ENCODE results near the gene FRAT1. TPM values are rescaled to one million over a fixed set of nuclear protein-coding genes. Genes with fewer than 3 reads are reported as not detected.

Gene FRAT1
- total RNA-seq, 1 donor from 2014 or later, result 3.3 TPM

DNA sequence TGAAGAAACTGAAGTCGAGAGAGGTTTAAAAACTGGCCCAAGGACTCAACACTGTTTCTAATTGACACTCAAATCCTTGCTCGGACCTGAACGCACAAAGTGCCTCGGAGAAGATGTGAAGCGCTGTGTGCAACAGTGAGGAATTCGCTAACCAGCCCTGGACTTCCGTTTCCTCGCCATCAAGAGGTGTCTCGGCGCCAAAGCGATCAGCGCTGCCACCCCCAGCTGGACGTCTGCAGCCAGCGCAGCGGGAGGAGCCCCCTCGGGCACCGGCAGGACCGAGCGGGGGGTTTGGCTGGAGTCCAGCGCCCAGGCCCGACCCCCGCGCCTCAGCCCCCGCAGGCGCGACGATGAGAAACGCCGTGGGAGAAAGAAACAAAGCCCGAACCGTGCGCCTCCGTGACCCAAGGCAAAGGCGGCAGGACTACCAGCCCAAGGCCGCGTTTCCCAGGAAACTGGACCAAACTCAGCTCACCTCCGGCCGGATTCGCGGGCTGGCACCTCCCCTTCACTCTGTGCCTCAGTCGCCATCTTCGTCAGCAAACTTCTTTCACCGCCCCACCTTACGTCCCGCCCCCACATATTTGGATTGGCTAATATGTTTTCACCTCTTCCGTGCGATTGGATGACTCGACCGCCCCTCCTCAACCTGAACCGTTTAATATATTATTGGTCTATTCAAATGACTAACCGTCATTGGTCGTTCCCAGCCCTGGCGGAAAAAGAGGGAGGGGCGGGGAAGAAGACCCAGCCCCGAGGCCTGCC lies 26.8 kb upstream of the FRAT1 start, which contains the start of gene ARHGAP19:
Gene ARHGAP19 (minus strand): TSS at position 541 of the 765 bp plus-strand sequence. CDS start 10 bp downstream, at position 531.
- DNase-seq (ENCODE audit: low spot score), result peak; percentile 92
- Mint-ChIP-seq H3K9me3 (no peaks in the 10 kb centered on the region), H3K4me1 (ENCODE audit: low read depth) (peaks cover 22% of the 10 kb centered on the region), H3K36me3 (ENCODE audit: low read depth) (peaks cover 5% of the 10 kb centered on the region), H3K27me3 (ENCODE audit: insufficient read depth) (peaks cover 3% of the 10 kb centered on the region), H3K27ac (peak within 1 kb of the TSS; percentile 92), H3K4me3 (peak within 1 kb of the TSS; percentile 91)
- intact Hi-C loops (cut with micrococcal nuclease), result loop anchor here (1.0 to 10.0 kb wide), 9 partner anchors 13 to 703 kb away; partner anchors contain the start of genes EXOSC1, FRAT2, LCOR and MMS19

DNA sequence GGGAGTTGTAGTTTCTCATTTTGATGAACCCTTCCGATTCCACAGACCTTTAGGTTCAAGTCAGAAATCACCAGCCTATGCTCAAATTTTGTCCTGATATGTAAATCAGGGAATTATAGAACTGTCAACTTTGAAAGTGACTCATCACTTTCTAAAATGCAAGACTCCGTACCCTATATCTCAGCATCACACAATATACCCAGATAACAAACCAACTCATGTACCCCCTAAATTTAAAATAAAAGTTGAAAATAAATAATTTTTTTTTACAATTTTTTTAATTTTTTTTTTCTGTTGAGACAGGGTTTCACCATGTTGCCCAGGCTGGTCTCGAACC lies 26.2 kb upstream of the FRAT1 start:
- Mint-ChIP-seq H3K4me1 (ENCODE audit: low read depth) (peaks cover 22% of the 10 kb centered on the region), H3K27me3 (ENCODE audit: insufficient read depth) (peaks cover 3% of the 10 kb centered on the region), H3K36me3 (ENCODE audit: low read depth) (peaks cover 5% of the 10 kb centered on the region), H3K4me3 (peak overlapping the region; percentile 91), H3K9me3 (no peaks in the 10 kb centered on the region), H3K27ac (peak overlapping the region; percentile 92)
- intact Hi-C loops (cut with micrococcal nuclease), result loop anchor here (1.0 to 10.0 kb wide), 9 partner anchors 14 to 704 kb away; partner anchors contain the start of genes EXOSC1, FRAT2, LCOR and MMS19
- DNase-seq (ENCODE audit: low spot score), result no peak

DNA sequence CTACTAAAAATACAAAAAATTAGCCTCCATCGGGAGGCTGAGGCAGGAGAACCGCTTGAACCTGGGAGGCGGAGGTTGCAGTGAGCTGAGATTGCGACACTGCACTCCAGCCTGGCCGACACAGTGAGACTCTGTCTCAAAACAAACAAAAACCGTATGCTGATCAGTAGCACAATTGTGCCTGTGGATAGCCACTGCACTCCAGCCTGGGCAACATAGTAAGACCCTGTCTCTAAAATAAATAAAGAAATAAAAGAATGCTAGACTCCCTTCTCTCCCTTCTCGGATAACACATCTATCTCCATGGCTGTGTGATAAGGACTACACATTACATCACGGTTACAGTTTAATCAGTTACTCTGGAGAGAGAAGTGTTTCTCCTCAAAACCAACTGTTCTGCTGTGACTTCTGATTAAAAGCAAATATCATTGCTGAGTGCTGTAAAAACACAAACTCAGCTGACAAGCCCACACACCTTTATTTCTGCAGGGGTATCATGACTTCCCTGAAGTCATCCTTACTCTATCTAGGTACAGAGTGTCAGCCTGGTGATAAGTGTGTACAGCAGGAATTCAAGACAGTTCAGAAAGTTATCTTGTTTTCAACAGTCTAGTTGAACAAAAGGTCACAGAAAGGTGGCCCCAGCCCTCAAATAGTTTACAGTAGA lies 21.4 kb upstream of the FRAT1 start:
- H3K27ac Mint-ChIP-seq, result no peak overlapping the region
- H3K36me3 Mint-ChIP-seq (ENCODE audit: low read depth), result no peaks in the 10 kb centered on the region
- H3K4me3 Mint-ChIP-seq, result no peak overlapping the region
- H3K27me3 Mint-ChIP-seq (ENCODE audit: insufficient read depth), result peaks cover 6% of the 10 kb centered on the region
- intact Hi-C loops (cut with micrococcal nuclease), result loop anchor here (10.0 kb wide), 1 partner anchor 463 kb away; the partner anchor contains the start of gene LCOR
- no peaks in the 10 kb centered on the region for H3K9me3 Mint-ChIP-seq
- DNase-seq (ENCODE audit: low spot score), result no peak
- peaks cover 8% of the 10 kb centered on the region for H3K4me1 Mint-ChIP-seq (ENCODE audit: low read depth)

DNA sequence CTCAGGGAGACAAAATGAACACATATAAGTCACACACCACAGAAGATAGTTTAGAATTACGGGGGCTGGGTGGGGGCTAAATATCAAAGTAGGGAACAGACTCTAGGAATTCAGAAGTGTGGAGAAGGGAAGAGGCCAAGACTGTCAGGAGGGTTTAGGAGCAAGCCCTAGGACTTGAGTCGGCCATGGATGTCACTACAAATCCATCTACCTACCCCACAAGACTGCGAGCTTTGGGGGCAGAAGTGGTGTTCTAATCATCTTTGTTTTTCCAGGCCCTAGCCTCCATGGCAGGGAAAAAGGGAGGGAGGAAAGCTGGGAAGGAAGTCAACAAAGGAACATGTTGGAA lies 20.9 kb upstream of the FRAT1 start:
- no peak overlapping the region for H3K4me3 Mint-ChIP-seq
- no peak for DNase-seq (ENCODE audit: low spot score)
- no peaks in the 10 kb centered on the region for H3K9me3 Mint-ChIP-seq
- H3K4me1 Mint-ChIP-seq (ENCODE audit: low read depth), result peaks cover 5% of the 10 kb centered on the region
- H3K27ac Mint-ChIP-seq, result no peak overlapping the region
- intact Hi-C loops (cut with micrococcal nuclease), result loop anchor here (10.0 kb wide), 1 partner anchor 463 kb away; the partner anchor contains the start of gene LCOR
- H3K27me3 Mint-ChIP-seq (ENCODE audit: insufficient read depth), result peaks cover 6% of the 10 kb centered on the region
- H3K36me3 Mint-ChIP-seq (ENCODE audit: low read depth), result no peaks in the 10 kb centered on the region

DNA sequence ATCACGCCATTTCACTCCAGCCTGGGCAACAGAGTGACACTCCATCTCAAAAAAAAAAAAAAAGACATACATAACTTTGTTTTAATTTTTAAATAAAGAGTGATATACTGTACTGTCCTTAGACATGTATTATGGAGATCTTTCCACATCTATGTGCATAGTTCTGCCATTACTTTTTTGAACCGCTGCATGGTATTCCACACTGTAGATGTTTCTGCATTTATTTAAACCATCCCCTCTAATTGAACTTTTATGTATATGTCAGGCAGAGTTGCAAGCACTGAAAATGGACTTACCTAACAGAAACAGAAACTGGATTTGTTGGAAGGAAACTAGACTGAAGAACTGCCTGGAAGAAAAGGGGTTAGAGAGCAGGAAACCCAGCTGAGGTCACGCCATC lies 18.1 kb upstream of the FRAT1 start:
- H3K27ac Mint-ChIP-seq, result no peak overlapping the region
- no peaks in the 10 kb centered on the region for H3K36me3 Mint-ChIP-seq (ENCODE audit: low read depth)
- H3K4me1 Mint-ChIP-seq (ENCODE audit: low read depth), result peaks cover 5% of the 10 kb centered on the region
- intact Hi-C loops (cut with micrococcal nuclease), result no loop called here
- no peak overlapping the region for H3K4me3 Mint-ChIP-seq
- DNase-seq (ENCODE audit: low spot score), result no peak
- no peaks in the 10 kb centered on the region for H3K9me3 Mint-ChIP-seq
- H3K27me3 Mint-ChIP-seq (ENCODE audit: insufficient read depth), result peaks cover 6% of the 10 kb centered on the region

DNA sequence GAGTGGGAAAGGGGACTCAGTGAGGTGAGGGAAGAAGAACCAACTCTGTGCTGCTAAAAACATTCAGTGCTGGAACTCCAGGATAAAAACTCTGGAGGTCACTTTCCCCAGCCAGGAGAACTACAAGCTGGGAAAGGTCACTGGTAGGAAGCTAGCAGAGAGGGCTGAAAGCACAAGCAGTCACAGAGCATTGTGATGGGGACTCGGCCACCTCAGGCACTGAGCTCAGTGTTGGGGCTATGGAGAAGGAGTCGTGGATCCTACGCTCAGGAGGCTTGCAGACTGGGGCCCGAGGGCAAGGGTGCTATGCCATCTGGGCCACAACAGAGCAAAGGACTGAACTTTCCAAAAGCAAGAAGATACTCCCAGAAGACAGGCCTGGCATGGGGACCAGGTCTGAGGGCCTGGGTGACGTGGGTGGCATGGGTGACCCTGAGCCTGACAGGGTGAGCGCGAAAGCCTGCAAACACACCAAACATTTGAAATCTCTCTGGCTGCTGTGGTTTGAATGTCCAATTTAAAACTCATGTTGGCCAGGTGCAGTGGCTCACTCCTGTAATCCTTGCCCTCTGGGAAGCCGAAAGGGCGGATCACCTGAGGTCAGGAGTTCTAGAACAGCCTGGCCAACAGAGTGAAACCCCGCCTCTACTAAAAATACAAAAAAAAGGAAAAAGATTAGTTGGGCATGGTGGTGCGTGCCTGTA lies 16.8 kb upstream of the FRAT1 start:
- peaks cover 5% of the 10 kb centered on the region for H3K4me1 Mint-ChIP-seq (ENCODE audit: low read depth)
- peaks cover 4% of the 10 kb centered on the region for H3K27me3 Mint-ChIP-seq (ENCODE audit: insufficient read depth)
- H3K9me3 Mint-ChIP-seq, result no peaks in the 10 kb centered on the region
- no peaks in the 10 kb centered on the region for H3K36me3 Mint-ChIP-seq (ENCODE audit: low read depth)
- no peak for DNase-seq (ENCODE audit: low spot score)
- no peak overlapping the region for H3K27ac Mint-ChIP-seq
- intact Hi-C loops (cut with micrococcal nuclease), result no loop called here
- no peak overlapping the region for H3K4me3 Mint-ChIP-seq

DNA sequence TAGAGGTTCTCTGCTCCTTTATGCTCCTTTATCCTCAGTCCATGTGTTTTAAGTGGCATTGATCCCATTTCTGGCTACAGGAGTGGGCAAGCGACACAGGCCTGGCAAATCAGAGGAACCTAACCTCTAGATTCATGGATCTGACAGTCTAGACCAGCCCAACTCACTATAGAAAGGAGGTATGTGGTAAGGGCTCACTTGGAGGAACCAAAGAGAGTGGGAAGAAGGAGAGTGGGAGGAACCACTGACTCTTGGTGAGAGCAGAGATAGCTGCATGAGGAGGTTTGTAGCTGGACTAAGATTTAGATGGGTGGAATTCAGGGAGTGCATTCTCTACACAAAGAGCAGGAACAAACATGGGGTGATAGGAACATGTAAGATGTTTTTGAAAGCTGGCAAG lies 11.6 kb upstream of the FRAT1 start:
- Mint-ChIP-seq H3K4me3 (no peak overlapping the region), H3K4me1 (ENCODE audit: low read depth) (no peaks in the 10 kb centered on the region), H3K27me3 (ENCODE audit: insufficient read depth) (peaks cover 5% of the 10 kb centered on the region), H3K9me3 (no peaks in the 10 kb centered on the region), H3K27ac (no peak overlapping the region), H3K36me3 (ENCODE audit: low read depth) (no peaks in the 10 kb centered on the region)
- intact Hi-C loops (cut with micrococcal nuclease), result no loop called here
- no peak for DNase-seq (ENCODE audit: low spot score)

DNA sequence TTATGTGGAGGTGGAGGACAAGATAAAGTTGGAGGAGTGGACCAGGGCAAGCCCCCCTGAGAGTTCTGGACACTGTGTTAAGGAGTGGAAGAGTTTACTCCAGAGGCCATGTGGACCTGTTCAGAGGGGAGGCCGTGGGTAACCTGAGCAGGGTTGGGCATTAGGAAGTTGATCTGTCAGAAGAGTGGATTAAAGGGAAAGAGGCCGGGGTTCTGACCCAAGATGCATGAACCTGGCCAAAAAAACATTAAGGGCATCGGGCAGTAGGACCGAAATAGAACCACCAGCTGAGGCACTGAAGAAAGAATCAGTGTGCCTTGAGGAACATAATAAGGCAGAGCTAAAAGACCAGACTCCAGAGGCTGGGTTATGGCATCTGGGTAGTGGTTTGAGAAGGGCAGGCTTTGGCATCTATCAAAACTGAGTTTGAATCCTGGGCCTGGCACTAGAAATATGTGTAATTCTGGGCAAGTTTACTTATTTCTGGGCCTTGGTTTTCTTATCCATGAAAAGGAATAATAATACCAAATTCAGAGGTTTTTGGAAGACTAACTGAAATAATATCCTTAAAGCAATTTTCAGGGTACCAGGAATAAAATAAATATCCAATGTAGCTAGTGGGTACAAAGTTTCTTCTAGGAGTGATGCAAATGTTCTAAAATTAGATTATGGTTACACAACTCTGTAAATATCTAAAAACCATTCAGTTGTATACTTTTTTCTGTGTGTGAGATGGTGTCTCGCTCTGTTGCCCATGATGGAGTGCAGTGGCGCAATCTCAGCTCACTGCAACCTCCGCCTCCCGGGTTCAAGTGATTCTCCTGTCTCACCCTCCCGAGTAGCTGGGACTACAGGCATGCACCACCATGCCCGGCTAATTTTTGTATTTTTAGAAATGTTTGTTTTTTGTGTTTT lies 10.9 kb upstream of the FRAT1 start:
- peaks cover 3% of the 10 kb centered on the region for H3K27me3 Mint-ChIP-seq (ENCODE audit: insufficient read depth)
- H3K27ac Mint-ChIP-seq, result no peak overlapping the region
- no peak for DNase-seq (ENCODE audit: low spot score)
- no peaks in the 10 kb centered on the region for H3K9me3 Mint-ChIP-seq
- intact Hi-C loops (cut with micrococcal nuclease), result no loop called here
- no peak overlapping the region for H3K4me3 Mint-ChIP-seq
- no peaks in the 10 kb centered on the region for H3K36me3 Mint-ChIP-seq (ENCODE audit: low read depth)
- no peaks in the 10 kb centered on the region for H3K4me1 Mint-ChIP-seq (ENCODE audit: low read depth)

DNA sequence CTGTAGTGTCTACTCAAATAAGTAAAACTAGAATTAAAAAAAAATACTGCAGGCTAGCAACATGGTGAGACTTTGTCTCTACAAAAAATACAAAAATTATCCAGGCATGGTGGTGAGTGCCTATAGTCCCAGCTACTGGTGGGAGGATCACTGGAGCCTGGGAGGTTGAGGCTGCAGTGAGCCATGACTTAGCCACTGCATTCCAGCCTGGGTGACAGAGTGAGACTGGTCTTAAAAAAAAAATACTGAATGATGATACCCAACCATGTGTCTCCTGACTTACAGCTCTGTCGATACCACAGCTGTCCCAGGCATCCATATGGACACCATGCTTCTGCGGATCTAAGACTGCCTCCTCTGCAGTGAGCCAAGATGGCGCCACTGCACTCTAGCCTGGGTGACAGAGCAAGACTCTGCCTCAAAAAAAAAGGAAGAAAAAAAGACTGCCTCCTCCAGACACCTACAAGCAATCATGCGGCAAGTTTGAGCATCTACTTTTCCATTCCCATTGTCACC lies 7.9 kb upstream of the FRAT1 start:
- H3K27ac Mint-ChIP-seq, result no peak overlapping the region
- intact Hi-C loops (cut with micrococcal nuclease), result no loop called here
- no peak for DNase-seq (ENCODE audit: low spot score)
- H3K36me3 Mint-ChIP-seq (ENCODE audit: low read depth), result no peaks in the 10 kb centered on the region
- H3K4me3 Mint-ChIP-seq, result no peak overlapping the region
- peaks cover 8% of the 10 kb centered on the region for H3K27me3 Mint-ChIP-seq (ENCODE audit: insufficient read depth)
- H3K4me1 Mint-ChIP-seq (ENCODE audit: low read depth), result no peaks in the 10 kb centered on the region
- no peaks in the 10 kb centered on the region for H3K9me3 Mint-ChIP-seq

DNA sequence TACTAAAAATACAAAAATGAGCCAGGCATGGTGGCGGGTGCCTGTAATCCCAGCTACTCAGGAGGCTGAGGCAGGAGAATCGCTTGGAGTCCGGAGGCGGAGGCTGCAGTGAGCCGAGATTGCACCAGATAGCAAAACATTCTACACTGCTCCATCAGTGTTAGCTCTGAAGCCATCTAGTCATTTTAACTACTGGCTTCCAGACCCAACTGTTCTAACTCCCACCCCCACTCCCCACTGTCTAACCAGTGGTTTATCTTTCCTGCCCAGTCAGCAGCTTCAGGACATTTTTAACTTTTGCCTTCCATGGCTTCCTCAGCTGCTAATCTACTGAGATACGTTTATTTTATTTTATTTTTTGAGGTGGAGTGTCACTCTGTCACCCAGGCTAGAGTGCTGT lies 6.2 kb upstream of the FRAT1 start:
- intact Hi-C loops (cut with micrococcal nuclease), result no loop called here
- no peak overlapping the region for H3K27ac Mint-ChIP-seq
- H3K9me3 Mint-ChIP-seq, result no peaks in the 10 kb centered on the region
- DNase-seq (ENCODE audit: low spot score), result no peak
- H3K4me1 Mint-ChIP-seq (ENCODE audit: low read depth), result no peaks in the 10 kb centered on the region
- H3K27me3 Mint-ChIP-seq (ENCODE audit: insufficient read depth), result peaks cover 7% of the 10 kb centered on the region
- no peaks in the 10 kb centered on the region for H3K36me3 Mint-ChIP-seq (ENCODE audit: low read depth)
- no peak overlapping the region for H3K4me3 Mint-ChIP-seq

DNA sequence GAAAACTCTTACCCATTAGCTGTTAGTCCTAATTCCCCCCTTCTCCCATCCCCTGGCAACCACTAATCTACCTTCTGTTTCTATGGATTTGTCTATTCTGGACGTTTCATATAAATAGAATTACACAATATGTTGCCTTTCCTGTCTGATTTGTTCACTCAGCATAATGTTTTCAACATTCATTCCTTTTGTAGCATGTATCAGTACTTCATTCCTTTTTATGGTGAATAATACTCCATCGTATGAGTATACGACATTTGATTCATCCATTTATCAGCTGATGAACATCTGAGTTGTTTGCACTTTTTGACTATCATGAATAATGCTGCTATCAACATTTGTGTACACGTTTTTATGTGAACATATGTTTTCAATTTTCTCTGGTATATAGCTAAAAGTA lies 4.4 kb upstream of the FRAT1 start:
- H3K36me3 Mint-ChIP-seq (ENCODE audit: low read depth), result no peaks in the 10 kb centered on the region
- peaks cover 8% of the 10 kb centered on the region for H3K27me3 Mint-ChIP-seq (ENCODE audit: insufficient read depth)
- no peak overlapping the region for H3K27ac Mint-ChIP-seq
- H3K9me3 Mint-ChIP-seq, result no peaks in the 10 kb centered on the region
- intact Hi-C loops (cut with micrococcal nuclease), result loop anchor here (5.0 kb wide), 1 partner anchor 328 kb away; the partner anchor contains the start of gene PI4K2A
- peaks cover 7% of the 10 kb centered on the region for H3K4me1 Mint-ChIP-seq (ENCODE audit: low read depth)
- H3K4me3 Mint-ChIP-seq, result no peak overlapping the region
- DNase-seq (ENCODE audit: low spot score), result no peak
